ENCODE results near the gene TACR1.
"Not testable (repeated sequence)": the region's sequence is repeated elsewhere in the genome, so short reads cannot be mapped to it uniquely, and the experiment has no call there.

TACR1 gene, protein sequence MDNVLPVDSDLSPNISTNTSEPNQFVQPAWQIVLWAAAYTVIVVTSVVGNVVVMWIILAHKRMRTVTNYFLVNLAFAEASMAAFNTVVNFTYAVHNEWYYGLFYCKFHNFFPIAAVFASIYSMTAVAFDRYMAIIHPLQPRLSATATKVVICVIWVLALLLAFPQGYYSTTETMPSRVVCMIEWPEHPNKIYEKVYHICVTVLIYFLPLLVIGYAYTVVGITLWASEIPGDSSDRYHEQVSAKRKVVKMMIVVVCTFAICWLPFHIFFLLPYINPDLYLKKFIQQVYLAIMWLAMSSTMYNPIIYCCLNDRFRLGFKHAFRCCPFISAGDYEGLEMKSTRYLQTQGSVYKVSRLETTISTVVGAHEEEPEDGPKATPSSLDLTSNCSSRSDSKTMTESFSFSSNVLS

DNA sequence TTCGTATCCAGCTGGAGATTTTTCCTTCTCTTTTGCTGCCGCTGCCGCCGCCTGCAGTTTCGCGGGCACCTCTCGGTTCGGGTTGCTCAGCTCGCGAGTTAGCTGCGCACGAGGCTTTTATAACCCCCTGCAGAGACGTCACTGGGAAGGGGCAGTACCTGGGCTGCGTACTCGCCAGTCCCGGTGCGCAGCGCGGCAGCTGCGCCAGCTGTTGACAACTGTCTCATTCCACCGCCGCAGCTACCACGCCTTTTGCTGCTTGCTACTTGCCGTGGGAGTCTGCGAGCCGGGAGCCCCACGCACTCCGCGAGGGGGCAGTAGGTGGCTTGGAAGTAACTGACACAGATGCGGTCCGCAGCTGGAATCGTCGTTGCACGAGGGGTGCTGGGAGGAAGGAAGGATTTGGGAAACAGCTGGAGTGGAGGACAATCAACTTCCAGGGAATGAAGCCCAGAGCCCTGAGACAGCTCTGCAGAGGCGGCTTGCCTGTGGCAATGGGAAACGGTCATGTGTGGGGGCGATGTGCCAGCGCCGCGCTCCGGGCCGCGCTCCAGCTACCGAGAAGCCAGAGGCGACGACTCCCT is at the start of gene TACR1:
Gene TACR1 (minus strand): TSS at position 93 of the 584 bp plus-strand sequence. CDS start 586 bp downstream, outside the sequence.
- DNase-seq, result peak; percentile 12 to 78 (median 62)

DNA sequence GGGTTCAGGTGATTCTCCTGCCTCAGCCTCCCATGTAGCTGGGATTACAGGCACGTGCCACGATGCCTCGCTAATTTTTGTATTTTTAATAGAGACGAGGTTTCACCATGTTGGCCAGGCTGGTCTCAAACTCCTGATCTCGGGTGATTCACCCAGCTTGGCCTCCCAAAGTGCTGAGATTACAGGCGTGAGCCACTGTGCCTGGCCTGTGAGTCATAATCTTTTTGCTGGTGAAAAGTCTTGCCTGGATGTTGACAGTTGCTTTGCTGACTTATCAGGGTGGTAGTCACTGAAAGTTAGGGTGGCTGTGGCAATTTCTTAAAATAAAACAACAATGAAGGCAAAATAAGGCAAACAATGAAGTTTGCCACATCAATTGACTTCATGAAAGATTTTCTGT is 49.3 kb upstream of the TACR1 start:
- not testable (repeated sequence) for DNase-seq

DNA sequence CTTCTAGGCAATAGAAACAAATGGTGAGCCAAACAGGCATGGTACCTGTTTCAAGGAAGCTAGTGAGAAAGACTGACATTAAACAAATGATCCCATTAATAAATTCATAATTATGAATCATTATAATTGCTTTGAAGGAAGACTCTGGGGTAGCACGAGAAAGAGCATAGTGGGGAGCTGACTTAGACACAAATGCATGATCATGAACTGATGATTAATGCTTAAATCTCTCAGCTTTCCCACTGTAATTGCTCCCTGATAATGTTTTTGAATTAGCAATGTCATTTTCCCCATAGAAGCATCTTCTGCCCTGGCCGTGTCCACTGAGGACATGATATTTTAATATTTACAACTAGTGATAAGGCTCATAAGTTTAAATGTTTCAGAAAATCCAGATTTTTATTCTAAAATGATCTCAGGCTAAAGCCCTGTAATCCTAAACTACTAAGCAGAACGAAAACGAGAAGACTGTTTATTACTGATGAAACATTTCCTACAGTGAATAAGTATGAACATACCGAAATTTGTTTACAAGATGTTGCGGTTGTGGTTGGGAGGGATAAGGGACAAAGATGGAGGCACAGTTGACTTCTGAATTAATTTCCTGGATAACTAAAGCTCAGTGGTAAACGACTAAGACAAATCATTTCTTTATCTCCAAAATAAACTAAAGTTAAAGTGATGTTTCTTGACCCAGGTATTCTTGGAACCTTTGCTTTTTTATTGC is 47.3 kb upstream of the TACR1 start:
- no peak for DNase-seq

DNA sequence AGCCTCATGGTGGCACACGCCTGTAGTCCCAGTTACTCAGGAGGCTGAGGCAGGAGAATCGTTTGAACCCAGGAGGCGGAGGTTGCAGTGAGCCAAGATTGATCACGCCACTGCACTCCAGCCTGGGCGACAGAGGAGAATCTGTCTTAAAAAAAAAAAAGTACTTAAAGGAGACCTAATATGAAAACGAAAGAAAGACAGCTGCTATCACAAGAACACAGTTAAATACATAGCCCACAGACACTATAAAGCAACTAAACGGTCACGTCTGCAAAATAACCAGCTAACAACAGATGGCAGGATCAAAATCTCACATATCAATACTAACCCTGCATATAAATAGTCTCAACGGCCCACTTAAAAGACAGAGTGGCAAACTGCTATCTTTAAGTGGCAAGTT is 43.9 kb upstream of the TACR1 start:
- no peak for DNase-seq

DNA sequence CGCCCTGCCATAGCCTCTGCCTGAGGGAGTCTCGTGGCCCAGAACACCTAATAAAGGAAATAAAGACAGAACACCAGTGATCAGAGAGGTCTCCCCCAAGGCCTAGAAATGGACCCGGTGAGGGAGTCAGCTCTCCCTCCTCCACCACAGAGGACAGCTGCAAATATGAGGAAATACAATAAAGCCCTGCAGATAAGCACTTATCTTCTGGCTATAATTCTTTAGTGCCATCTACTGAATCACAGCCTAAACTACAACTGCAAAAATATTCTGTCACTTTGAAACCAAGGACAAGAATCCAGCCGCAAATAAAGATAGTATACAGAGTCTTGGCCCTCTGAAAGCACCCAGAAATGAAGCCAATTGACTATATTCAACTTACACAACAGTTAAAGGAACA is 42.4 kb upstream of the TACR1 start:
- peak in 1 of 3 experiments; percentile 21 for DNase-seq

DNA sequence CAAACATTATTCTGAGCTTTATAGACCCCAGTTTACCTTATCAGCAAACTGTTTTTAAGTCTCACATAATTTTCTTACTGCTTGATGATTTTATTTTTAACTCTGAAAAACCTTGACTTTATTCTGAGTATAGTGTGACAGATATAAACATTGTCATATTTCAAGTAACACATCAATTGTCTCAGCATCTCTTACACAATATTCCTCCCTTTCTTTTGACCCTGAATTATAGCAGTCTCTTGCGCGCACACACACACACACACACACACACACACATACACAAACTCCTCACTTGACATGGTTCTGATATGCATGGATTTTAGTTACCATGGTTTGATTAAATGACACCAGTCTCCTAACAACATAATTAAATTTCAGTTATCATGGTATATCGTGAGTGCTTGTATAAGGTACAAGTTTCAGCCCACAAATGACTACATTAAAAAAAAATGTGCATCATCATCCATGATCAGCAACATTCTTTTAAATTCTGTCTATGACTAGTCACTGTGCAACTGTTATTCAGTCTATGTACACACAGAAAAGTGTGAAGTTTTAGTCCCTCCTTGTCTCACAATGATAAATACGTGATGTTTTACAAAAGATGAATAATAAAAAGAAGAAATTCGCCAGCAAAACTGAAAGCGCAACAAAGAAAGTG is 39.5 kb upstream of the TACR1 start:
- DNase-seq, result no peak

DNA sequence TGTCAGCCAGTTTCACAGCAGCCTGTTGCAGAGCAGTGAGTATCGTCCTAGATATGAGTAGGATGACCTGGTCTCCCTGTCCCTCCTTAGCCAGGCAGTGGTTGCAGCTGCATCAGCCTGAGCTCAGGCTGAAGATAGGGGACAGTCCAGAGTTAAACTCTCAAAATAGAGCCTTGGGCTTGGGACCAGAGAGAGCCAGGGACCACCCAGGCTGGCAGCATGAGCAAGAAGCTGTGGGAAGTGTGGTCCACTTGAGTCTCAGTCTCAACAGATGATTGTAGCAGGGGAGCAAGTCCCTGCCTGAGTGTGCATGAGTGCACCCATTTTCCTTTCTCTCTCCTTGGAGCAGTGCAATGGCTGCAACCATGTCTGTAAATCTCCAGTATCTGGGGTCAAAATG is 38.0 kb upstream of the TACR1 start:
- DNase-seq, result no peak

DNA sequence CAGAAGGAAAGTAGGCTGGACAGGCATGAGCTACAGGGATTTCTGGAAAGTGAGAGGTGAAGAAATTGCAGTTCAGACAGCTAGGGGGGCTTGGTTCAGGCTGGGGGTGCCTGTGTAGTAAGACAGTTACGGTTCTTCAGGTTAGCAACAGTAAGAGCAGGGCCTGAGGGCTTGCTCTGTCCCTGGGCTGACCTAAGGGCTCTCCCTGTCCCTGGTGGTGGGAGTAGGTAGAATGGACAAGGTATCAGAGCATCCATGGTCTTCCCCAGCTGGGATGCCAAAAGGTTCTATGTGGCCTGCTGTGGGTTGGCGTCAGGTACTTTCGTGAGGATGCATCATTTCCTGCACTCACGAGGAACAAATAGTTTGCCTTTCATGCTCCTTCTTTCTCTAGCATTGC is 34.6 kb upstream of the TACR1 start:
- DNase-seq, result no peak

DNA sequence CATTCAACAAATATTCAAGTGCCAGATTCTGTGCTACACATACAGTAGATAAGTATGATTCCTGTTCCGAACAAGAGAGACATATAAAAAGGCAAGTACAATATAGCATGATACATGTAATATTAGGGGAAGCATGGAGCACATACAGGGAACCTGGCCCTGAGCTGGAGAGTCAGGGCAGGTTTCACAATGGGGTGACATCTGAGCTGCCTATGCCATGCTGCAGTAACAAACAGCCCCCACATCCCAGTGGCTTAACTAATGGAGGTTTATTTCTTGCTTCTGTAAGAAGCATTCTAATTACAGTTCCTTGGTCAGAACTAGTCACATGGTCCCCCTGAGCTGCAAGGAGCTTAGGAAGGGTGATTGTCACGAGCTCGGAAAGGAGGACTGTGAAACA is 27.3 kb upstream of the TACR1 start:
- DNase-seq, result no peak

DNA sequence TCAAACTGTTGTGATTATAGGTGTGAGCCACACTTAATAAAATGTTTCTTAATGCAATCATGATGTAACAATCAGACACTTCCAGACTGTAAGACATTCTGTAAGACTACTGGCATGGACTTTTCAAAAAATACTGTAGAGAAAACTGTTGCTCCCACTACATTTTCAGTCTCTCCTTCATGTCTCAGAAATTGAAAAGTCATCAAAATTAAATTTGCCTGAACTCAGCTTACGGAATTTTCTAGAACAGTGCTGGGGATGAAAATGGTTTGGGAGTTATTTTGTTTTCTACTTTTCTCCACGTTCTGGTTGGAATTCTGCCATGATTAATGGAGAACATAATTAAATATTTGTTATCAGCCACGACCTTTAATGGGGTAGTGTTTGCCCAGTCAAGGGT is 26.8 kb upstream of the TACR1 start:
- DNase-seq, result no peak

DNA sequence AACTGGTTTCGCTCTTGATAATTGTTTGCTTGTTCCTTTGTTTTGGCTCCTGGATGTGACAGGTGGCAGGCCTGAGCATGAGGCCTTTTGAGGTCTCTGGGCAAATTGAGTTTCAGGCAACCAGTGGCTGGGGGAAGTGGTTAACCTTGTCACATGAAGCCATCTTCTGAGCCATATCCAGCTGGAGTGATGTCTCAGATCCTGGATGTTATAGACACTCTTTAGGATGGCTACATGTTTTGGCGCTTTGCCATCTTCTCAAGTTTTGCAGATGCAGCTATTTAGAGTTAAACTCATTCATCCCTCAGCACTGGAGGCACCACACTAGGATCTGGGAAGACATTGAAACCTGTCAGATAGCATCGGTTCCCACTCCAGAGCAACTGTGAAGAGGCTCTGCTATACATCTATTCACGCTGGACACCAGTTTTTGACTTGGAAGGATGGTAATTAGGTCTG is 25.3 kb upstream of the TACR1 start:
- DNase-seq, result peak; percentile 13 to 60 (median 48)

DNA sequence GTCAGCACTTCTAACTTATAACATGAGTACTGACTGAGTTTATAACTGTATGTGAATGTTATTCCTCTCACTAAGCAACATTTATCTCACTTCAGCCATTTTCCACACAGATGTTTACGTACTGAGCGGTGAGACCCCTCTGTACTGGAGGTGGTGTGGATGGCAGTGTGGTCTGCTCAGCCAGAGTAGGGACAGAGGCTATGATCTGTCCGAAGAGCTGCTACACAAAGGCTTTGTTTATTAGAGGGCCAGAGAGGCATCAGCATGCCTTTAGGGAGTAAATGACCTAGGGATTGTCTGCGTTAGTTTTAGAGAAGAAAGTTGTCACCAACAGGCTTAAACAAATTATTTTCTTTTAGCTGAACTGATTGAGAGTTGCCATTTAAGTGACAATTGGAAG is 23.2 kb upstream of the TACR1 start:
- DNase-seq, result no peak

DNA sequence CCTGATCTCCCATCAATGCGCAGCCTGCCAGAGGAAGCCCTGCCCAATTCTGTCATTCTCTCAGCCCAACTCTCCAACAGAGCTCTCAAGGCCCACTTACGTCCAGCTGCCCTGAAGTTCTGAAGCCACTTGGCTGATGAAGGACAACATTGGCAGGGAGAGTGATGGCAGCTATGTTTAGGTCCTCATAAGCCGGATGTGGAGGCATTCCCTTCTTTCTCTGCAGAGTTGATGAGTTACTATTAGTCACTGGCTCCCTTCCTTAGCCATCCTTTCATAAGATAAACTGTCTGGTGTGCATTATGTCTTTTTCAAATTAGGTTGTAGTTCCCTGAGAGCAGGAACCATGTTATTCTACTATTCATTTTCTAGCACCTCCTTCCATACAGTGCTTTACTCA is 22.5 kb upstream of the TACR1 start:
- DNase-seq, result no peak

DNA sequence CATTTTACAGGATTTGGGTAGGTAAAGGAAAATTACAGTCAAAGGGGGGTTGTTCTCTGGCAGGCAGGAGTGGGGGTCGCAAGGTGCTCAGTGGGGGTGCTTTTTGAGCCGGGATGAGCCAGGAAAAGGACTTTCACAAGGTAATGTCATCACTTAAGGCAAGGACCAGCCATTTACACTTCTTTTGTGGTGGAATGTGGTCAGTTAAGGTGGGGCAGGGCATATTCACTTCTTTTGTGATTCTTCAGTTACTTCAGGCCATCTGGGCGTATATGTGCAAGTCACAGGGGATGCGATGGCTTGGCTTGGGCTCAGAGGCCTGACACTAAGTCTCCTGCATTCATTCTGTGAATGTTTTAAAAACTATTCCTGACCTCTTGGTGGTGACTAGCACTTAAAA is 19.9 kb upstream of the TACR1 start:
- not testable (repeated sequence) for DNase-seq

DNA sequence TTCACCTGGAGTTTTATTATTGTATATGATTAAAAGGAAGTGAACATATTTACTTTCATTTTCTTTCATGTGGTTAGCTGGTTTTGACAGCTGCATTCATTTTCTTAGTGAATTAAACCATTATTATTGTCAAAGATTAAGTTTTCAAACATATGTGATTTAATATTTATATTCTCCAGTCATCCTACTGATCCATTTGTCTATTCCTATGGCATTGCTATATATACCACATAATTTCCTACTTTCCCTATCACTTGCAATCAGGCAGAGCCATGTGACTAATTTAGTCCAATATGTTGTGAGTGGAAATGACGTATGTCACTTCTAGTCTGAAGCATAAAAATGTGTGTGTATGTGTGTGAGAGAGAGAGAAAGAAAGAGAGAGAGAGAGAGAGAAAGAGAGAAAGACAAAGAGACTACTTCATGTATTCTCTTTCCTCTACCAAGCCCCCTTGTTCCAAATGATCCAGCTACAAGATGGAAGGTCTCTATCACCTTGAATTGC is 12.0 kb upstream of the TACR1 start:
- DNase-seq, result no peak

DNA sequence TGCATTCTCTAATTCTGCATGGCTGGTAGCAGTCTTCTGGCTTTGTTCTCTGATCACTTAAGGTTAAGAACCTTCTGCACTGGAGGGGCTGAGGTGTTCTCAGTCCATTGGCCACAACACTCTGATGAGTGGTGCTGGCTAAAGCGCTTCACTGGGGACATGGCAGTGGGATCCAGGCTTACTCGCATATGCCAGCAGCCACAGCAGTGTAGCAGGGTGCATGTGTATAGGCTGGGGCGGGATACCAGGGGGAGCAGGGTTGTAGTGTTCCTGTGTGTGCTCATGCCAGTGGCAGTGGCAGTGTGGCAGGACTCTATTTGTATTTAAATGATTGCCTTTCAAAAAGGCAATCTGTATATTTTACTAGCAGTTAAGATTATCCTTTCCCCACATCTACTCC is 11.1 kb upstream of the TACR1 start:
- no peak for DNase-seq

DNA sequence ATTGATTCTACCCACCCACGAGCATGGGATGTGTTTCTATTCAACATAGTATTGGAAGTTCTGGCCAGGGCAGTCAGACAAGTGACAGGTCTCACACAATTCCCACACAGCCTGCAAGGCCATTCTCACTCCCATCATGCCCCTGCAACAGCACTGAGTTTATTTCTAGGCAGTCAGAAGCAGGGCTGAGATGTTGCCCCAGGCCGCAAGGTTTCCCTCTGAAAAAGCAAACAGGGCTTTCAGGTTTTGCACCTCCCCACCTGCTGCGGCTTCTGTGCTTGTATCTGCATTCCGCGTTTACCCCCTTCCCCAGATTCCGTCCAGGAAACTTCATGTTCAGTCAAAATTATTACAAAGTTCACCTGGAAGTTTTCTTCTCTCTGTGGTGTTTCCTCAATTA is 9.4 kb upstream of the TACR1 start:
- no peak for DNase-seq

DNA sequence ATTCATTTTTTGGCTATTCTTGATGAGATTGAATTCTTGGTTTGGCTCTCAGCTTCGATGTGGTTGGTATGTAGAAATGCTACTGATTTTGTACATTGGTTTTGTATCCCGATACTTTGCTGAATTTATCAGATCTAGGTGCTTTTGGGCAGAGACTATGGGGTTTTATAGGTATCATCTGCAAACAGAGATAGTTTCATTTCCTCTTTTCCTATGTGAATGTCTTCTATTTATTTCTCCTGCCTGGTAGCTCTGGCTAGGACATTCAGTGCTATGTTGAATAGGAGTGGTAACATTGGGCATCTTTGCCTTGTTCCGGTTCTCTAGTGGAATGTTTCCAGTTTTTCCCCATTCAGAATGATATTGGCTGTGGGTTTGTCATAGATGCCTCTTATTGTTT is 5.5 kb upstream of the TACR1 start:
- DNase-seq, result no peak

DNA sequence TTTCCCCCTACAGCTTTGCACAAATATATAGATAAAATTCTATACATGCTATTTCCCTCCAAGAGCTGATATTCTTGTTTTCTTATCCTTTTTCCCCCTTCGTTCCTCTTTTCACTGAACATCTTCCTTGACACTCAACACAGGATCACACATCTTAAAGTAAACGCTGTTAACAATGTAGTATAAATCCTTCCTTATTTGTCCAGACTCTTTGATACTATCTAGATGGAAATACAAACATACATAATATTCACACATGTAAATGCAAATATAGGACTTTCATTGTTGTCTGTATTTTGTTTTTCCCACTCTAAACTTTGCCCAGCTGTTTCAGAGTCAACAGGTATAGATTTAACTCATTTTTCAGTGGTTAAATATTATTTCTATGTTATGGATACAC is 3.0 kb upstream of the TACR1 start:
- no peak for DNase-seq

DNA sequence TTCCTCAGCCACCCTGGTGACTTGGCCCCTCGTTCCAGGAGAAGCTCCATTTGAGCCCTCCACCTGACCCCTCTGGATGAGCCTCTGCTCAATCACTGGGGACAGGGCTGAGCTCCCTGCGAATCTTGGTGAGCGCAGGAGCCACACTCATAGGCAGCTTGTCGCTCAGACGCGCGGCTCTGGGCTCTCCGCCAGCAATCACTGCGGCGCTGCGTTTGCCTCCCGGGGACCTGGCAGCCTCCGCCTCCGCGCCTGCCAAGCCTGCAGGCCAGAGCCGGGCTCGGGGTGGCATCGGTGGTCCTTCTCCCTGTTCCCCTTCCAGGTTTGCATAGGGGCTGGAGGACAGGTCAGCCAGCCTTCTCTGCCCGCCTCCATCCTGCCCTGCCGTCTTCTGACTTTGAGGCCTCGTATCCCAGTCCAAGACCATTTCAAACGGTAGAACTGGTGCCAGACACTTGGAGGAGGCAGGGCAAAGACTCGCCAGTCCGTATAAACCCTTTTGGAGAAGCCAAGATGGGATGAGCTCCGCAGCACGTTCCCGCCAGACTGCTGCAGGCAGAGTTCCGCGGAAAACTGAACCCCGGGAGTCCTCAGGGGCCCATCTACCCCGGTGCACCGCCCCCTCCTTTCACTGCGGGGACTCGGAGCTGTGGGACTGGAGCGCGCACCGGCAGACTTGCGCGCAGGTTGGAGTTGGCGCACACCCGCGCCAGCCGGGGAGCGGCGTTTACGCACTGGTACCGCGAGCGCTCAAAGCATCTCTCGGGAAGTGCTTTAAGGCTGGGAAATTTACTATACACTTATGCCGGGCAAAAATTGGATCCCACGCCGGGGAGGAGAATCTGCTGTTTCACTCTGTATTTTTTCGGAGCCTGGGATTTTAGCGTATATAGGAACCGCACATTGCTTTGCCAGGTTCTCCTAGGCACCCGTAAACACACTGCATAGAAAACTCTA is 1.1 kb upstream of the TACR1 start:
- DNase-seq, result peak; percentile 13 to 88 (median 86)

DNA sequence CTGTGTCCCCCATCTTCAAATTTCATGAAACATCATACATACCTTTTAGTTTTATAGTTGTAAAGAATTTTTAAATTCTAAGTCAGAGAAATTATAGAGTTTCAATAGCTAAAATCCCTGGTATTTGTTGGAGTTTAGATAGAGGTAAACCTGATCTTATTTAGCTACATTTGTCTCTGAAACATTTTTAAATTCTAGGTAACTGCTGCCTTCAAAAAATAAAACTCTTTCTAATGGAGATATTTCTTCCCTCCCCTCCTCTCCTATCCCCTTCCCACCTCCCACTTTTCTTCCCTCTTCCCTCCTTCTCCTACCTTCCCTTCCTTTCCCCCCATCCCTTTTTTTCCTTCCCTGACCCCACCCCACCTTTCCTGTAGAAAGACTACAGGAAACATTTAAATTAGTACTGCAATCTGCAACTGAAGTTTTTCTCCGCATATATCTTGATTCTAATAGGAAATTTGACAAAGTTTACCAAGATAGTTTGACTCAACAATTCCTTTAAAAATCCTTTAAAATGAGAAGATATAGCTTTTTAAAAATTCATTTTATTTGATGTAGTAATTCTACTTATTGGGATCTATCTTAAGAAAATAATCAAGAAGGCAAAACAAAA is 4.1 kb downstream of the TACR1 start:
- DNase-seq, result no peak
